Panc1 (cell line): ENCODE results near the gene PRF1. TPM values are rescaled to one million over a fixed set of nuclear protein-coding genes. Genes with fewer than 3 reads are reported as not detected.

Experiments used
- ATAC-seq: fragments of 200-7000 bp; cut with Tn5 transposase; 2 replicates; pipeline ENCODE4 v1.9.1; 2020; ENCODE audit warnings: mild to moderate bottlenecking, moderate library complexity
- BruUV-seq: library from RNA; stranded (reverse); fragments of 400-500 nt; replicated peaks from 2 replicates; lab custom pipeline; 2021; lab: Mats Ljungman, UMichigan
- CTCF ChIA-PET: fragments of 300-600 bp; sonication (Branson Sonifier 250); formaldehyde crosslinking; loops from one replicate; lab custom pipeline; 2022; ENCODE audit warnings: antibody characterized with exemption; lab: Charles Lee
- POLR2A ChIA-PET: fragments of 300-600 bp; sonication (Branson Sonifier 250); formaldehyde crosslinking; loops from one replicate; lab custom pipeline; 2022; ENCODE audit warnings: antibody characterized with exemption; lab: Charles Lee
- DNase-seq: peaks from one replicate; pipeline ENCODE4 v3.0.0-alpha.2; 2010; ENCODE audit warnings: low read depth, low spot score
- H3K27ac ChIP-seq: 2 replicates; pipeline ENCODE4 v1.5.1; 2011; ENCODE audit warnings: mild to moderate bottlenecking, low read length, inconsistent platforms
- H3K27me3 ChIP-seq: fragments of 200-500 bp; sonication (Bioruptor generic); 2 replicates; pipeline ENCODE4 v1.6.0; 2014; ENCODE audit warnings: low read length, inconsistent platforms; ENCODE audit not compliant: control insufficient read depth, insufficient read depth
- H3K36me3 ChIP-seq: fragments of 200-500 bp; sonication (Bioruptor generic); 2 replicates; pipeline ENCODE4 v1.5.1; 2014; ENCODE audit warnings: inconsistent platforms, mild to moderate bottlenecking, low read length, moderate library complexity; ENCODE audit not compliant: control insufficient read depth, insufficient read depth
- H3K4me1 ChIP-seq: 2 replicates; pipeline ENCODE4 v1.5.1; 2011; ENCODE audit warnings: inconsistent platforms, mild to moderate bottlenecking, low read length, moderate library complexity; ENCODE audit not compliant: control insufficient read depth, insufficient read depth
- H3K4me3 ChIP-seq, 2 experiments: 2 replicates each; pipeline ENCODE4 v1.5.1; 2011 to 2012; ENCODE audit warnings: low read depth in 2 of 2, low read length in 2 of 2, mild to moderate bottlenecking in 2 of 2, inconsistent platforms in 1 of 2, moderate library complexity in 1 of 2
- H3K9me3 ChIP-seq: fragments of 200-500 bp; sonication (Bioruptor generic); 2 replicates; pipeline ENCODE4 v1.5.1; 2014; ENCODE audit warnings: low read depth, mild to moderate bottlenecking, inconsistent platforms, low read length, moderate library complexity; ENCODE audit not compliant: control insufficient read depth, insufficient read depth
- CTCF ChIP-seq: fragments of 450-650 bp; IDR thresholded peaks from 2 replicates; pipeline ENCODE4 v1.5.1; 2017; ENCODE audit warnings: mild to moderate bottlenecking
- POLR2AphosphoS5 ChIP-seq: IDR thresholded peaks from 2 replicates; pipeline ENCODE4 v1.6.1; 2012; ENCODE audit warnings: mild to moderate bottlenecking, low read depth, low read length, moderate library complexity
- SIN3A ChIP-seq: IDR thresholded peaks from 2 replicates; pipeline ENCODE4 v1.6.1; 2012; ENCODE audit warnings: low read depth, mild to moderate bottlenecking, low read length, moderate library complexity, borderline replicate concordance; ENCODE audit not compliant: insufficient read depth
- TCF7L2 ChIP-seq: IDR thresholded peaks from 2 replicates; pipeline ENCODE4 v1.6.1; 2011; ENCODE audit warnings: mild to moderate bottlenecking, low read depth, low read length, inconsistent platforms
- in situ Hi-C: cut with HindIII; loops from 2 replicates; pipeline ENCODE4 v1.10.0; 2016; ENCODE audit warnings: low sequenced_read_pairs, low pct_unique_long_range_greater_than_20kb
- intact Hi-C: fragments of 100-400 bp; cut with micrococcal nuclease; formaldehyde crosslinking; loops from one replicate; pipeline ENCODE4 v1.10.0; 2022; ENCODE audit not compliant: unreplicated experiment
- total RNA-seq: library from RNA; stranded (reverse); gene quantifications from one replicate; pipeline ENCODE4 v1.2.1, GENCODE V29; 2021; ENCODE audit not compliant: unreplicated experiment
- TF ChIP-seq, protein P1 (sequence below), 2 experiments: IDR thresholded peaks; 2 replicates each; pipeline ENCODE4 v1.6.1; 2011 to 2012; ENCODE audit warnings: low read depth in 2 of 2, control low read depth in 1 of 2, low read length in 1 of 2, mild to moderate bottlenecking in 1 of 2, moderate library complexity in 1 of 2; ENCODE audit not compliant: insufficient read depth in 1 of 2

The PRF1 gene
- total RNA-seq, 1 experiment from 2014 or later, result not detected

DNA sequence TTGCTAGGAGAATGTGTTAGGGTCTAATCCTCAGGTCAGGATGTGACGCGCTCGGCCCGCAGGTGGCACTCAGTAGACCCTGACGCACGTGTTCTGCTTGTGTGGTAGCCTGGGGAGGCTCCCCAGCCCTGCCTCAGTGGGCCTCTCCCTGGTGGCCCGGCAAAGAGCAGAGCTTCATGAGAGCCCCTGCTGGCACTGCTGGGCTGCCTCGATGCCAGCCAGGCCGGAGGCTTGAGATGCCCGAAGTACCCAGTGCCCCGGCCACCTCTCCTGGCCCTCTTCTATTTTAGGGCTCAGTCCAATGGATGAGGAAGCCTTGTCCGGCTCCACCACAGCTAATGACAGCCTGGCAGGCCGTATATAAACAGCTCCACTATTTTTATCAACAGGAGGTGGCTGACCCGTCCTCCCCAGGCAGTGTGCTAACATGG, 42.0 kb downstream of the PRF1 start:
- Histone ChIP-seq H3K4me3 (no peak overlapping the region), H3K9me3 (no peaks in the 10 kb centered on the region), H3K4me1 (peaks cover 5% of the 10 kb centered on the region), H3K36me3 (no peaks in the 10 kb centered on the region), H3K27me3 (no peaks in the 10 kb centered on the region), H3K27ac (no peak overlapping the region)
- no TSS peak for BruUV-seq
- POLR2A ChIA-PET, result no interaction called here
- in situ Hi-C loops (no loop called here), intact Hi-C loops (no loop called here)
- DNase-seq (no peak), ATAC-seq (no peak)
- TF ChIP-seq TCF7L2 (no peak), POLR2AphosphoS5 (no peak), CTCF (no peak), SIN3A (no peak)
- TF ChIP-seq, protein P1, sequence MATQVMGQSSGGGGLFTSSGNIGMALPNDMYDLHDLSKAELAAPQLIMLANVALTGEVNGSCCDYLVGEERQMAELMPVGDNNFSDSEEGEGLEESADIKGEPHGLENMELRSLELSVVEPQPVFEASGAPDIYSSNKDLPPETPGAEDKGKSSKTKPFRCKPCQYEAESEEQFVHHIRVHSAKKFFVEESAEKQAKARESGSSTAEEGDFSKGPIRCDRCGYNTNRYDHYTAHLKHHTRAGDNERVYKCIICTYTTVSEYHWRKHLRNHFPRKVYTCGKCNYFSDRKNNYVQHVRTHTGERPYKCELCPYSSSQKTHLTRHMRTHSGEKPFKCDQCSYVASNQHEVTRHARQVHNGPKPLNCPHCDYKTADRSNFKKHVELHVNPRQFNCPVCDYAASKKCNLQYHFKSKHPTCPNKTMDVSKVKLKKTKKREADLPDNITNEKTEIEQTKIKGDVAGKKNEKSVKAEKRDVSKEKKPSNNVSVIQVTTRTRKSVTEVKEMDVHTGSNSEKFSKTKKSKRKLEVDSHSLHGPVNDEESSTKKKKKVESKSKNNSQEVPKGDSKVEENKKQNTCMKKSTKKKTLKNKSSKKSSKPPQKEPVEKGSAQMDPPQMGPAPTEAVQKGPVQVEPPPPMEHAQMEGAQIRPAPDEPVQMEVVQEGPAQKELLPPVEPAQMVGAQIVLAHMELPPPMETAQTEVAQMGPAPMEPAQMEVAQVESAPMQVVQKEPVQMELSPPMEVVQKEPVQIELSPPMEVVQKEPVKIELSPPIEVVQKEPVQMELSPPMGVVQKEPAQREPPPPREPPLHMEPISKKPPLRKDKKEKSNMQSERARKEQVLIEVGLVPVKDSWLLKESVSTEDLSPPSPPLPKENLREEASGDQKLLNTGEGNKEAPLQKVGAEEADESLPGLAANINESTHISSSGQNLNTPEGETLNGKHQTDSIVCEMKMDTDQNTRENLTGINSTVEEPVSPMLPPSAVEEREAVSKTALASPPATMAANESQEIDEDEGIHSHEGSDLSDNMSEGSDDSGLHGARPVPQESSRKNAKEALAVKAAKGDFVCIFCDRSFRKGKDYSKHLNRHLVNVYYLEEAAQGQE (IDR thresholded peaks at IDR 0.05; ENCODE audit: insufficient read depth in 1 of 2, low read depth in 2 of 2, low read length in 1 of 2), result no peak
- CTCF ChIA-PET, result no interaction called here

DNA sequence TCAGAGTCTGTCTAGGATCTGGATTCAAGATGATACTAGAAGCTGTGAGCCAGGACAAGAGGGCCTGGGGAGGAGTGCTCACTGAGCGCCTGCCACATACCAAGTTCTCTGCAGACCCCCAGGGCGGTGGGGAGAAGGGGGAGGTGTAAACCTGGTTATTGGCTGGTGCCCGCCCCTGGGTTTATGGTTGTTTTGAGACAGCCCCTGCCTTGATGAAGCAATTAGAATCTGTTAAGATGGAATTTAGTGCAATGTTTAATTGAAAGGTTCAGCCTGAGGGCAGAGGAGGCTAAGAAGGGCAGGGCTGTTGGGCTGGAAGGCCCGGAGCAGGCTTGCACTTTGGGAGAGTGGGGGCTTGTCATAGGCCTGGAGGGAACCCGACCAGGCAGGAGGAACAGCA, 42.7 kb downstream of the PRF1 start:
- intact Hi-C loops (no loop called here), in situ Hi-C loops (no loop called here)
- Histone ChIP-seq H3K27me3 (no peaks in the 10 kb centered on the region), H3K9me3 (no peaks in the 10 kb centered on the region), H3K4me3 (no peak overlapping the region), H3K4me1 (peaks cover 5% of the 10 kb centered on the region), H3K27ac (no peak overlapping the region), H3K36me3 (no peaks in the 10 kb centered on the region)
- TF ChIP-seq POLR2AphosphoS5 (no peak), SIN3A (no peak), TCF7L2 (no peak)
- TF ChIP-seq, protein P1 (IDR thresholded peaks at IDR 0.05; ENCODE audit: insufficient read depth in 1 of 2, low read depth in 2 of 2, low read length in 1 of 2), result no peak
- BruUV-seq, result no TSS peak
- ChIA-PET CTCF (no interaction called here), POLR2A (no interaction called here)
- DNase-seq, result no peak
- no peak for ATAC-seq
